ENCODE results near the gene KDM6A. TPM values are rescaled to one million over a fixed set of nuclear protein-coding genes. Genes with fewer than 3 reads are reported as not detected.

Gene KDM6A
- total and polyA plus RNA-seq, 2 of the 13 experiments (the other 11 are each of a cell fraction or from before 2014, with no cell fraction given): 16.7 to 18.2 TPM

GRCh38 chrX:44915361-44915868 lies 42.4 kb downstream of the KDM6A start (continued):
- TF ChIP-seq HNF1A (IDR thresholded peaks at IDR 0.05; ENCODE audit: low read depth) (peak; percentile 56; the same call in 1 of the 2 replicates), HNF1A (CRISPR knock-in tag; IDR thresholded peaks at IDR 0.05; ENCODE audit: borderline replicate concordance) (peak; percentile 64; the same call in 1 of the 2 replicates), HOMEZ (CRISPR knock-in tag; IDR thresholded peaks at IDR 0.05; ENCODE audit: low read depth) (no peak; the same call in 1 of the 2 replicates), AFF4 (CRISPR knock-in tag; IDR thresholded peaks at IDR 0.05) (no peak), PRDM4 (CRISPR knock-in tag; IDR thresholded peaks at IDR 0.05; ENCODE audit: borderline replicate concordance) (no peak), HNF4A (CRISPR knock-in tag; IDR thresholded peaks at IDR 0.05) (peak; percentile 58; the same call in 1 of the 2 replicates), TRIM22 (IDR thresholded peaks at IDR 0.05) (no peak), CBX5 (CRISPR knock-in tag; IDR thresholded peaks at IDR 0.05; ENCODE audit: borderline replicate concordance) (no peak), TCF7 (IDR thresholded peaks at IDR 0.05; ENCODE audit: low read depth) (peak; percentile 81), GATAD1 (CRISPR knock-in tag; IDR thresholded peaks at IDR 0.05) (0 out of 2 replicates have a peak, but pooled peaks have one; percentile 25), NR2C2 (CRISPR knock-in tag; IDR thresholded peaks at IDR 0.05; ENCODE audit: borderline replicate concordance) (peak; percentile 53; the same call in 1 of the 2 replicates), AKAP8 (CRISPR knock-in tag; IDR thresholded peaks at IDR 0.05) (no peak), ZNF644 (CRISPR knock-in tag; IDR thresholded peaks at IDR 0.05; ENCODE audit: low read depth) (no peak), ZNF598 (CRISPR knock-in tag; IDR thresholded peaks at IDR 0.05; ENCODE audit: borderline replicate concordance) (no peak), ZNF510 (CRISPR knock-in tag; IDR thresholded peaks at IDR 0.05; ENCODE audit: low read depth) (no peak), KDM1A (CRISPR knock-in tag; IDR thresholded peaks at IDR 0.05) (no peak)
